Retinal pigment epithelial cell (primary cell): ENCODE results near the gene BRD2.
A peak's percentile ranks its signal among the peaks of the same experiment; 100 is the strongest.

Experiments used
- DNase-seq: peaks from one replicate; pipeline ENCODE4 v3.0.0-alpha.2; 2010; ENCODE audit warnings: low read depth
- H3K4me3 ChIP-seq: 2 replicates; pipeline ENCODE4 v1.5.1; 2011; ENCODE audit warnings: mild to moderate bottlenecking, low read length, control low read depth, moderate library complexity
- CTCF ChIP-seq: conservative IDR thresholded peaks from 2 replicates; pipeline ENCODE4 v1.5.1; 2011; ENCODE audit warnings: low read depth, low read length, control low read depth, inconsistent platforms

Gene BRD2

DNA sequence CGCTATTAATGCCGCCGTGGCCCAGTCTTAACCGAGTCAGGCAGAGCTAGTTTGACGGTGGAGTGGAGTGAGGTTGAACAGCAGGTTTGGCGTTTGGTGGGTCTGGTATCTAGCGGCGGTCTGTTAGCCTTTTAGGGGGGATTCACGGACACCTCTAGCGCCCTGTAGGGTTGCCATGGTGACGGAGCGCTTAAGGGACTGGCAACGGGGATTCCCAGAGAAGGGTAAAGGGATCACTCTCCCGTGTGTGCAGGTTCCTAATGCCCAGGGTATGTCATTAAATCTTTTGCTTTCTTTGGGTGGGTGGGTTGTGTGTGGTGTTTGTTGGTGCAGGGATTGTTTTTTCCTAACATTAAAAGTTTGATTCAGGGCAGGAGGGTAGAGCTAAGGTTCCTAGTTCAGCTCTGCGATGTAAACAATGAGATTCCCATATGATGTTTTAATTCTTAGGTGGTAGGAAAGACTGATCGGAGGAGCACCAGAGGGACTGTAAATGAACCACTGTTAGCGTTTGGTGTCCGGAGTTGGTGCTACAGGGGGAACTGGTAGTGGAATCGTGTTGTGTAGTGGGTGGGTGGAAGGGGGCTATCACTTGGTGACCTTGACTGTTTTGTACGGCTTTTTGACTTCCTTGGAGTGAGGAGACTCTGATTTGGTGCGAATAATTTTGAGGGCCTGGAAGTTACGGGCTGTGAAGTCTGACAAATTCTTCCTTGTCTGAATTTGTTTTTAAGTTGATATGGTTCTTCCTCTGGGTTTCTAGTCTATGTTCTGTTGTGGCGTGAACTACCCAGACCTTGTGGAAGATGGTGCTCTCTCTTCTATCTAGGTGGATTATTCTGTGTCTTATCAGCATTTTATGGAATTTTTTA is 5.0 kb downstream of the BRD2 start:
- DNase-seq, result no peak
- TF ChIP-seq CTCF, result no peak
- peak overlapping the region; percentile 85 for H3K4me3 ChIP-seq

GRCh38 chr6:32974016-32974333 is 5.6 kb downstream of the BRD2 start:
- DNase-seq, result peak; percentile 42
- no peak for TF ChIP-seq CTCF
- H3K4me3 ChIP-seq, result peak overlapping the region; percentile 85

DNA sequence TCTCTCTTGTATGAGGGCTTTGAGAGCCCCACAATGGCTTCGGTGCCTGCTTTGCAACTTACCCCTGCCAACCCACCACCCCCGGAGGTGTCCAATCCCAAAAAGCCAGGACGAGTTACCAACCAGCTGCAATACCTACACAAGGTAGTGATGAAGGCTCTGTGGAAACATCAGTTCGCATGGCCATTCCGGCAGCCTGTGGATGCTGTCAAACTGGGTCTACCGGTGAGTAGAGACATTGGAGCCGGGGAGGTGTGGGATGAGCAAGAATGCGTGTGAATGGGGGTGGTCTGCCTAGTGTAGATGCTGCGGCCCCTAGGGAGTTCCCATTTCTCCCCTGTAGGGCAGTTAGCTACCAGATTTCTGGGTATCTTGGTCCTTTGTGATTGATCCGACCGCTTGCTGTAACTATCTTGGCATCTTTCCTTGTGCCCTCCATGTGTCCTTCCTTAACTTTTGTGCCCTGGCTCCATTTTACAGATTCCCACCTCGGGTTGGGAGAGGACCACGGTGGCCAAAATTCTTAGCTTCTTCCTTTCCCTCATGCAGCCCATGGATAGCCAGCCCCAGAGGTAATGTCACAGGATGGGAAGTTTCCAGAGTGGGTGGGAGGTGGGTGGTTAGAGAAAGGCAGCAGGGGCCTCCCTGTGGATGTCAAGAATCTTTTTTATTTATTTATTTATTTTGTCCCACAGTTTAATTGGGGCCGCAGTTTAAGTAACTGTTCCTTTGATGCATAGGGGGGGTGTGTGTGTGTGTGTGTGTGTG is 6.3 kb downstream of the BRD2 start:
- TF ChIP-seq CTCF, result no peak
- peak overlapping the region; percentile 85 for H3K4me3 ChIP-seq
- no peak for DNase-seq

DNA sequence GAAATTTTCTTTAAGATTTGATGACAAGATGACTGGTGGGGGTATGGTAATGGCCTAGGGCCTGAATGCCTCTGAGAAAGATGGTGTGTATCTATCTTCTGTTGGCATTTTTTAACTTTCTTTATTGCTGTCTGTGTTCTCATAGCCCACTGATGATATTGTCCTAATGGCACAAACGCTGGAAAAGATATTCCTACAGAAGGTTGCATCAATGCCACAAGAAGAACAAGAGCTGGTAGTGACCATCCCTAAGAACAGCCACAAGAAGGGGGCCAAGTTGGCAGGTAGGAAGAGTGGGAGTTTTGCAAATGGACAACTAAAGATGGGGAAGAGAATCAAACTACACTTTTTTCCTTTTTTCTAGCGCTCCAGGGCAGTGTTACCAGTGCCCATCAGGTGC is 7.5 kb downstream of the BRD2 start:
- H3K4me3 ChIP-seq, result peak overlapping the region; percentile 85
- no peak for DNase-seq
- no peak for TF ChIP-seq CTCF

- DNase-seq, result no peak
- no peak for TF ChIP-seq CTCF
- peak overlapping the region; percentile 6 for H3K4me3 ChIP-seq
These were observed 8.1 kb downstream of the BRD2 start for GRCh38 chr6:32976334-32977069.

GRCh38 chr6:32977272-32977952 is 9.0 kb downstream of the BRD2 start:
- H3K4me3 ChIP-seq, result no peak overlapping the region
- TF ChIP-seq CTCF, result no peak
- no peak for DNase-seq
